Lower leg skin (tissue), 3 donors: ENCODE measurements around the gene LILRA5.
"Not testable (repeated sequence)": the region's sequence is repeated elsewhere in the genome, so short reads cannot be mapped to it uniquely, and the experiment has no call there.

Experiments used
- CTCF ChIP-seq, 3 donors: fragments of 450-650 bp; IDR thresholded peaks; one replicate each; pipeline ENCODE4 v1.5.1; 2016; ENCODE audit warnings: antibody characterized with exemption in 3 of 3, mild to moderate bottlenecking in 3 of 3, moderate library complexity in 2 of 3
- POLR2A ChIP-seq, 2 donors: fragments of 450-650 bp; IDR thresholded peaks; one replicate each; pipeline ENCODE4 v1.6.1; 2016 to 2017; ENCODE audit warnings: antibody characterized with exemption in 2 of 2, mild to moderate bottlenecking in 1 of 2, moderate library complexity in 1 of 2

GRCh38 chr19:54285427-54286056, 27.4 kb downstream of the LILRA5 start:
- not testable (repeated sequence) for TF ChIP-seq CTCF, POLR2A (IDR thresholded peaks at IDR 0.05)
